Measurements from ENCODE around the gene TSPAN18. TPM values are rescaled to one million over a fixed set of nuclear protein-coding genes. Genes with fewer than 3 reads are reported as not detected.

The TSPAN18 gene
- total and polyA plus RNA-seq, 2 donors from 2014 or later = 13.8 to 38.1 TPM

DNA sequence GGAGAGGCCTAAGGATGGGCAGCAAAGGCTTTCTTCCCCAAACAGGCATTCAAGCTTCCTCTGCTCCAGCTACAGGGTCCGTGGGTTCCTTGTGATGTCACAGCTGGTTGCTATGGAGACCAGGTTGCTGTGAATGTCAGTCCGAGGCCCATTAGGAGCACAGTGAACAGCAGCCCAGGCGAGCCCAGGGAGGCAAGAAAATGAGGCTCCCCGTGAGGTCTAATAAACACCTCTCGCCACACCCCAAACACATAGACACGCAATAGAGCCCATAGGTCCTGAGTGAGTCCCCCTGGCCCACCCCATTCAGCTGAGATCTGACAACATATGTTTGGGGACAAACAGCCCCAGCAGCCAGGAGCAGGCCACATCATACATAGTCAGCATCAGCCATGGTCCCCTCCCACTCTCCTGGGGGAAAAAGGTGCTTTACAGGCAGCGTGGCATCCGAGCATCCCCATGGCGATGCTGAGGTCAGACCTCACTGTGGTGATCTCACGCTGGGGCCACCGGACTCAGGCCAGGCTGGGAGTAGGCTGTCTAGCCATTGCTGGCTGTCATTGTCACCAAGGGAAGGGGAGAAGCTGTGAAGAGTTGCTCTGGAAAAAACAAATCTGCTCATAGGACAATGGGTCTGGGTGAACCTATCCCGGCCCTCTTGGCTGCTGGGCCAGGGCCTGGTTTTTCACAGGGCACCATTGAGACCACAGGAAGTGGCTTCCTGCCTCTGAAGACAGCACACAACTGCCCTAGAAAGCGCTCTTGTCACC lies 247.1 kb downstream of the TSPAN18 start:
- intact Hi-C loops (cut with DNase I) = no loop called here
- peaks cover 0 to 10% (median 5%) of the 10 kb centered on the region in 3 donors for H3K4me1 ChIP-seq (ENCODE audit: control insufficient read depth in 2 of 3, insufficient read depth in 2 of 3, low read depth in 1 of 3, low read length in 3 of 3)
- H3K27ac ChIP-seq (ENCODE audit: low read depth in 2 of 2, low read length in 2 of 2) = no peak overlapping the region
- no peaks in the 10 kb centered on the region for H3K36me3 ChIP-seq (ENCODE audit: control insufficient read depth in 2 of 3, insufficient read depth in 3 of 3, low read length in 3 of 3)
- H3K4me3 ChIP-seq (ENCODE audit: low read length in 3 of 3) = no peak overlapping the region
- H3K27me3 ChIP-seq (ENCODE audit: control insufficient read depth, insufficient read depth, low read length) = no peaks in the 10 kb centered on the region
- DNase-seq (no peak), FAIRE-seq (no peak)
- TF ChIP-seq, protein P1, sequence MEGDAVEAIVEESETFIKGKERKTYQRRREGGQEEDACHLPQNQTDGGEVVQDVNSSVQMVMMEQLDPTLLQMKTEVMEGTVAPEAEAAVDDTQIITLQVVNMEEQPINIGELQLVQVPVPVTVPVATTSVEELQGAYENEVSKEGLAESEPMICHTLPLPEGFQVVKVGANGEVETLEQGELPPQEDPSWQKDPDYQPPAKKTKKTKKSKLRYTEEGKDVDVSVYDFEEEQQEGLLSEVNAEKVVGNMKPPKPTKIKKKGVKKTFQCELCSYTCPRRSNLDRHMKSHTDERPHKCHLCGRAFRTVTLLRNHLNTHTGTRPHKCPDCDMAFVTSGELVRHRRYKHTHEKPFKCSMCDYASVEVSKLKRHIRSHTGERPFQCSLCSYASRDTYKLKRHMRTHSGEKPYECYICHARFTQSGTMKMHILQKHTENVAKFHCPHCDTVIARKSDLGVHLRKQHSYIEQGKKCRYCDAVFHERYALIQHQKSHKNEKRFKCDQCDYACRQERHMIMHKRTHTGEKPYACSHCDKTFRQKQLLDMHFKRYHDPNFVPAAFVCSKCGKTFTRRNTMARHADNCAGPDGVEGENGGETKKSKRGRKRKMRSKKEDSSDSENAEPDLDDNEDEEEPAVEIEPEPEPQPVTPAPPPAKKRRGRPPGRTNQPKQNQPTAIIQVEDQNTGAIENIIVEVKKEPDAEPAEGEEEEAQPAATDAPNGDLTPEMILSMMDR (IDR thresholded peaks at IDR 0.05; ENCODE audit: borderline replicate concordance, extremely low read depth, insufficient read depth) = no peak
- H3K9ac ChIP-seq (ENCODE audit: low read length in 3 of 3) = no peak overlapping the region
- no peaks in the 10 kb centered on the region for H3K9me3 ChIP-seq (ENCODE audit: control insufficient read depth in 2 of 3, insufficient read depth in 1 of 3, low read length in 3 of 3)

DNA sequence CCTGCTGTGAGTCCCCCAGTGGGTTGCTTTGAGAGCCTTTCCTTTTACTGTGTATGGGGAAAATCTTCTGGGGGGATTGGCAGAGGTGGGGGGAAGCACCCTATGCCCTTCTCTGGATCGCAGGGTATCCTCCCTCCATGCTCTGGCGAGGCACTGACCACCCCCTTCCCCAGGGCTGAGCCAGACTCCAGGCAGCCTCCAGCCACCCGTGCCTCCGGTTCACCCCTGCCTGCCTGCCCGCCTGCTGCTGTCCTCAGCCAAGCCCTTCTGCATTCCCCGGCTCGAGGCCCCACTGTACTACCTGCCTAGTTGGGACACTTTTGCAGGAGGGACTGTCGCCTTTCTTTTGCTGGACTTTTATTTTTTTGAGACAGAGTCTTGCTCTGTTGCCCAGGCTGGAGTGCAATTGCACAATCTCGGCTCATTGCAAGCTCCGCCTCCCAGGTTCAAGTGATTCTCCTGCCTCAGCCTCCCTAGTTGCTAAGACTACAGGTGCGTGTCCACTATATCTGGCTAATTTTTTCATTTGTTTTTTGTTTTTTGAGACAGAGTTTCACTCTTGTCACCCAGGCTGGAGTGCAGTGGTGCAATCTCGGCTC lies 247.7 kb downstream of the TSPAN18 start:
- TF ChIP-seq, protein P1 (IDR thresholded peaks at IDR 0.05; ENCODE audit: borderline replicate concordance, extremely low read depth, insufficient read depth) = no peak
- no peak overlapping the region for H3K9ac ChIP-seq (ENCODE audit: low read length in 3 of 3)
- peaks cover 0 to 13% (median 5%) of the 10 kb centered on the region in 3 donors for H3K4me1 ChIP-seq (ENCODE audit: control insufficient read depth in 2 of 3, insufficient read depth in 2 of 3, low read depth in 1 of 3, low read length in 3 of 3)
- DNase-seq = no peak
- no peak for FAIRE-seq
- no peaks in the 10 kb centered on the region for H3K9me3 ChIP-seq (ENCODE audit: control insufficient read depth in 2 of 3, insufficient read depth in 1 of 3, low read length in 3 of 3)
- no peak overlapping the region for H3K4me3 ChIP-seq (ENCODE audit: low read length in 3 of 3)
- intact Hi-C loops (cut with DNase I) = no loop called here
- H3K27me3 ChIP-seq (ENCODE audit: control insufficient read depth, insufficient read depth, low read length) = no peaks in the 10 kb centered on the region
- H3K27ac ChIP-seq (ENCODE audit: low read depth in 2 of 2, low read length in 2 of 2) = no peak overlapping the region
- H3K36me3 ChIP-seq (ENCODE audit: control insufficient read depth in 2 of 3, insufficient read depth in 3 of 3, low read length in 3 of 3) = no peaks in the 10 kb centered on the region

GRCh38 chr11:44976576-44976975 lies 249.8 kb downstream of the TSPAN18 start:
- no peak overlapping the region for H3K9ac ChIP-seq (ENCODE audit: low read length in 3 of 3)
- H3K4me3 ChIP-seq (ENCODE audit: low read length in 3 of 3) = no peak overlapping the region
- peaks cover 0 to 20% (median 5%) of the 10 kb centered on the region in 3 donors for H3K4me1 ChIP-seq (ENCODE audit: control insufficient read depth in 2 of 3, insufficient read depth in 2 of 3, low read depth in 1 of 3, low read length in 3 of 3)
- no peaks in the 10 kb centered on the region for H3K9me3 ChIP-seq (ENCODE audit: control insufficient read depth in 2 of 3, insufficient read depth in 1 of 3, low read length in 3 of 3)
- intact Hi-C loops (cut with DNase I) = no loop called here
- no peaks in the 10 kb centered on the region for H3K27me3 ChIP-seq (ENCODE audit: control insufficient read depth, insufficient read depth, low read length)
- no peak for DNase-seq
- no peaks in the 10 kb centered on the region for H3K36me3 ChIP-seq (ENCODE audit: control insufficient read depth in 2 of 3, insufficient read depth in 3 of 3, low read length in 3 of 3)
- no peak overlapping the region for H3K27ac ChIP-seq (ENCODE audit: low read depth in 2 of 2, low read length in 2 of 2)
- TF ChIP-seq, protein P1 (IDR thresholded peaks at IDR 0.05; ENCODE audit: borderline replicate concordance, extremely low read depth, insufficient read depth) = no peak
- FAIRE-seq = no peak
